Fibroblast of pulmonary artery (primary cell): ENCODE results near the gene PSEN1.
"Not testable (repeated sequence)": the region's sequence is repeated elsewhere in the genome, so short reads cannot be mapped to it uniquely, and the experiment has no call there.

Experiments
- DNase-seq: peaks from one replicate; pipeline ENCODE4 v3.0.0-alpha.2; 2010; ENCODE audit warnings: low read depth
- H3K4me3 ChIP-seq: replicated peaks from 2 replicates; pipeline ENCODE4 v1.5.1; 2011; ENCODE audit warnings: low read depth, mild to moderate bottlenecking, control low read depth, low read length, moderate library complexity
- CTCF ChIP-seq: IDR thresholded peaks from 2 replicates; pipeline ENCODE4 v1.5.1; 2011; ENCODE audit warnings: mild to moderate bottlenecking, control low read depth, low read length, inconsistent platforms; ENCODE audit errors: missing control alignments

The PSEN1 gene

GRCh38 chr14:73172500-73172899 lies 36.2 kb downstream of the PSEN1 start:
- no peak for DNase-seq
- H3K4me3 ChIP-seq, result no peak overlapping the region
- no peak for TF ChIP-seq CTCF

- H3K4me3 ChIP-seq, result no peak overlapping the region
- peak; percentile 82 for DNase-seq
- peak; percentile 50 for TF ChIP-seq CTCF
These were observed 36.9 kb downstream of the PSEN1 start for GRCh38 chr14:73173092-73173735.

- no peak for TF ChIP-seq CTCF
- no peak overlapping the region for H3K4me3 ChIP-seq
- DNase-seq, result no peak
These were observed 40.4 kb downstream of the PSEN1 start for GRCh38 chr14:73176685-73177084.

- no peak for TF ChIP-seq CTCF
- no peak overlapping the region for H3K4me3 ChIP-seq
- peak; percentile 91 for DNase-seq
These were observed 44.1 kb downstream of the PSEN1 start for GRCh38 chr14:73180385-73180805.

- DNase-seq, H3K4me3 ChIP-seq: not testable (repeated sequence)
These were observed 44.7 kb downstream of the PSEN1 start for GRCh38 chr14:73180969-73181368.

GRCh38 chr14:73188501-73188911 lies 52.2 kb downstream of the PSEN1 start:
- no peak for TF ChIP-seq CTCF
- DNase-seq, result peak; percentile 75
- no peak overlapping the region for H3K4me3 ChIP-seq

GRCh38 chr14:73189651-73190050 lies 53.3 kb downstream of the PSEN1 start:
- DNase-seq, result no peak
- no peak overlapping the region for H3K4me3 ChIP-seq
- TF ChIP-seq CTCF, result no peak
